ENCODE measurements around the gene FOSL1. TPM values are rescaled to one million over a fixed set of nuclear protein-coding genes. Genes with fewer than 3 reads are reported as not detected.
A peak's percentile ranks its signal among the peaks of the same experiment; 100 is the strongest.

Gene FOSL1
- total and polyA plus RNA-seq, 2 of the 13 experiments (the other 11 are each of a cell fraction or from before 2014, with no cell fraction given): 4.0 to 4.1 TPM

DNA sequence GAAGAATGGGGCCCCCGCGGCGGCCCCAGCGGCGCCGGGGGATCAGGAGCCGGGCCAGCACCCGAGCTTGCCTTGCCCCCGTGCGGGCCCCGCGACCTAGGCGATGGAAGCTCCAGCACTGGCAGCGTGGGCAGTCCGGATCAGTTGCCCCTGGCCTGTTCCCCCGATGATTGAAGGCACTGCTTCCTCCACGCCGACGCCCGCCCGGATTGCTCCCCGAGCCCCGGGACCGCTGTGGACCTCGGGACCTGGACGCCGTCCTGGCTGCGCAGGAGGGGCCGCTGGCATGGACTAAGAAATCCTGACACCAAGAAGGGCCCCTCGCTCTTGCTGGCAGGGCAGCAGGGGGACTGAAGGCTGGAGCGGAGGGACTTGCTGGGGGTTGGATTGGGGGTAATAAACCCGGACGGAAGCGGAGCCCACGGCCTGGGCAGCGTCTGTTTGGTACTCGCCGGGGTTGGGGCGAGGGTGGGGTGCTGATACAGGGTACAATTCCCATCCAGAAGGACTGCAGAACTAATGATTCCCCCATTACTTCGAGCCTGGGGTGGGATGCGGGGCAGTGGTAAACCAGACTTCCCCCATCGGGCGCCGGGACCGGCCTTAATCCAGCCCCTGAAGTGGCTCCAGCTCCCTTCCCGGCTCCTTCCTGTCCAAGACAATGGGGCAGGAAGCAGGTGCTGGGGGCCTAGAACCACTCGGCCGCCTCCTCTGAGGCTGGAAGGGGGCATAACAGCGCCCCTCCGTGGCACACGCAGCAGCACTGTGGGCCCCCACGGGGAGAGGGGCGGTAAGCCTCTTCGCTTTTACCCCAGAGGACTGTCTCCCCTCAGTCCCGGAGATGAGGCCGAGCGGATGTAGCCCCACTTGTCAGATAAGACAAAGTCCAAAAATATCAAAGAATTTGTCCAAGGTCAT is 8.7 kb downstream of the FOSL1 start (continued):
- TF ChIP-seq, protein P1, sequence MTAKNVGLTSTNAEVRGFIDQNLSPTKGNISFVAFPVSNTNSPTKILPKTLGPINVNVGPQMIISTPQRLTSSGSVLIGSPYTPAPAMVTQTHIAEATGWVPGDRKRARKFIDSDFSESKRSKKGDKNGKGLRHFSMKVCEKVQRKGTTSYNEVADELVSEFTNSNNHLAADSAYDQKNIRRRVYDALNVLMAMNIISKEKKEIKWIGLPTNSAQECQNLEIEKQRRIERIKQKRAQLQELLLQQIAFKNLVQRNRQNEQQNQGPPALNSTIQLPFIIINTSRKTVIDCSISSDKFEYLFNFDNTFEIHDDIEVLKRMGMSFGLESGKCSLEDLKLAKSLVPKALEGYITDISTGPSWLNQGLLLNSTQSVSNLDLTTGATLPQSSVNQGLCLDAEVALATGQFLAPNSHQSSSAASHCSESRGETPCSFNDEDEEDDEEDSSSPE (CRISPR knock-in tag; IDR thresholded peaks at IDR 0.05): no peak; the same call in 1 of the 2 replicates
- TF ChIP-seq ZNF543 (CRISPR knock-in tag; IDR thresholded peaks at IDR 0.05) (0 out of 2 replicates have a peak, but pooled peaks have one; percentile 29), ZNF570 (CRISPR knock-in tag; IDR thresholded peaks at IDR 0.05; ENCODE audit: borderline replicate concordance) (no peak), ZFP1 (CRISPR knock-in tag; IDR thresholded peaks at IDR 0.05) (no peak), PHF21A (CRISPR knock-in tag; IDR thresholded peaks at IDR 0.05) (peak; percentile 80), SSRP1 (CRISPR knock-in tag; IDR thresholded peaks at IDR 0.05) (0 out of 2 replicates have a peak, but pooled peaks have one; percentile 17), ZNF30 (CRISPR knock-in tag; IDR thresholded peaks at IDR 0.05) (no peak), STAT5B (CRISPR knock-in tag; IDR thresholded peaks at IDR 0.05) (no peak), ZSCAN31 (CRISPR knock-in tag; IDR thresholded peaks at IDR 0.05; ENCODE audit: low read depth) (peak; percentile 29; the same call in 1 of the 2 replicates), CHD4 (IDR thresholded peaks at IDR 0.05; ENCODE audit: borderline replicate concordance, low read length) (no peak), ZNF44 (CRISPR knock-in tag; IDR thresholded peaks at IDR 0.05) (no peak), SMAD1 (CRISPR knock-in tag; IDR thresholded peaks at IDR 0.05; ENCODE audit: borderline replicate concordance, low read depth) (no peak), CHCHD3 (CRISPR knock-in tag; IDR thresholded peaks at IDR 0.05) (no peak), ZNF12 (CRISPR knock-in tag; IDR thresholded peaks at IDR 0.05) (no peak), KMT2A (CRISPR knock-in tag; IDR thresholded peaks at IDR 0.05) (no peak; the same call in 1 of the 2 replicates), MXD4 (CRISPR knock-in tag; IDR thresholded peaks at IDR 0.05) (peak; percentile 24), HOXA3 (CRISPR knock-in tag; IDR thresholded peaks at IDR 0.05) (peak; percentile 63), ZNF891 (CRISPR knock-in tag; IDR thresholded peaks at IDR 0.05) (0 out of 2 replicates have a peak, but pooled peaks have one; percentile 31), ZBTB7B (CRISPR knock-in tag; IDR thresholded peaks at IDR 0.05) (peak; percentile 96), SP1 (IDR thresholded peaks at IDR 0.05) (no peak), SP1 (CRISPR knock-in tag; IDR thresholded peaks at IDR 0.05) (no peak), HDAC2 (CRISPR knock-in tag; IDR thresholded peaks at IDR 0.05) (peak; percentile 45; the same call in 1 of the 2 replicates), POLR2G (IDR thresholded peaks at IDR 0.05; ENCODE audit: low read depth, low read length) (peak; percentile 76)
- TF ChIP-seq, protein P2, sequence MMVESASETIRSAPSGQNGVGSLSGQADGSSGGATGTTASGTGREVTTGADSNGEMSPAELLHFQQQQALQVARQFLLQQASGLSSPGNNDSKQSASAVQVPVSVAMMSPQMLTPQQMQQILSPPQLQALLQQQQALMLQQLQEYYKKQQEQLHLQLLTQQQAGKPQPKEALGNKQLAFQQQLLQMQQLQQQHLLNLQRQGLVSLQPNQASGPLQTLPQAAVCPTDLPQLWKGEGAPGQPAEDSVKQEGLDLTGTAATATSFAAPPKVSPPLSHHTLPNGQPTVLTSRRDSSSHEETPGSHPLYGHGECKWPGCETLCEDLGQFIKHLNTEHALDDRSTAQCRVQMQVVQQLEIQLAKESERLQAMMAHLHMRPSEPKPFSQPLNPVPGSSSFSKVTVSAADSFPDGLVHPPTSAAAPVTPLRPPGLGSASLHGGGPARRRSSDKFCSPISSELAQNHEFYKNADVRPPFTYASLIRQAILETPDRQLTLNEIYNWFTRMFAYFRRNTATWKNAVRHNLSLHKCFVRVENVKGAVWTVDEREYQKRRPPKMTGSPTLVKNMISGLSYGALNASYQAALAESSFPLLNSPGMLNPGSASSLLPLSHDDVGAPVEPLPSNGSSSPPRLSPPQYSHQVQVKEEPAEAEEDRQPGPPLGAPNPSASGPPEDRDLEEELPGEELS (CRISPR knock-in tag; IDR thresholded peaks at IDR 0.05): no peak; the same call in 1 of the 2 replicates
- TF ChIP-seq, protein P3, sequence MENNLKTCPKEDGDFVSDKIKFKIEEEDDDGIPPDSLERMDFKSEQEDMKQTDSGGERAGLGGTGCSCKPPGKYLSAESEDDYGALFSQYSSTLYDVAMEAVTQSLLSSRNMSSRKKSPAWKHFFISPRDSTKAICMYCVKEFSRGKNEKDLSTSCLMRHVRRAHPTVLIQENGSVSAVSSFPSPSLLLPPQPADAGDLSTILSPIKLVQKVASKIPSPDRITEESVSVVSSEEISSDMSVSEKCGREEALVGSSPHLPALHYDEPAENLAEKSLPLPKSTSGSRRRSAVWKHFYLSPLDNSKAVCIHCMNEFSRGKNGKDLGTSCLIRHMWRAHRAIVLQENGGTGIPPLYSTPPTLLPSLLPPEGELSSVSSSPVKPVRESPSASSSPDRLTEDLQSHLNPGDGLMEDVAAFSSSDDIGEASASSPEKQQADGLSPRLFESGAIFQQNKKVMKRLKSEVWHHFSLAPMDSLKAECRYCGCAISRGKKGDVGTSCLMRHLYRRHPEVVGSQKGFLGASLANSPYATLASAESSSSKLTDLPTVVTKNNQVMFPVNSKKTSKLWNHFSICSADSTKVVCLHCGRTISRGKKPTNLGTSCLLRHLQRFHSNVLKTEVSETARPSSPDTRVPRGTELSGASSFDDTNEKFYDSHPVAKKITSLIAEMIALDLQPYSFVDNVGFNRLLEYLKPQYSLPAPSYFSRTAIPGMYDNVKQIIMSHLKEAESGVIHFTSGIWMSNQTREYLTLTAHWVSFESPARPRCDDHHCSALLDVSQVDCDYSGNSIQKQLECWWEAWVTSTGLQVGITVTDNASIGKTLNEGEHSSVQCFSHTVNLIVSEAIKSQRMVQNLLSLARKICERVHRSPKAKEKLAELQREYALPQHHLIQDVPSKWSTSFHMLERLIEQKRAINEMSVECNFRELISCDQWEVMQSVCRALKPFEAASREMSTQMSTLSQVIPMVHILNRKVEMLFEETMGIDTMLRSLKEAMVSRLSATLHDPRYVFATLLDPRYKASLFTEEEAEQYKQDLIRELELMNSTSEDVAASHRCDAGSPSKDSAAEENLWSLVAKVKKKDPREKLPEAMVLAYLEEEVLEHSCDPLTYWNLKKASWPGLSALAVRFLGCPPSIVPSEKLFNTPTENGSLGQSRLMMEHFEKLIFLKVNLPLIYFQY (CRISPR knock-in tag; IDR thresholded peaks at IDR 0.05; ENCODE audit: borderline replicate concordance): 0 out of 2 replicates have a peak, but pooled peaks have one; percentile 19
